Smooth muscle cell (in vitro differentiated cells): ENCODE data around the gene FOCAD. TPM values are rescaled to one million over a fixed set of nuclear protein-coding genes. Genes with fewer than 3 reads are reported as not detected.

ENCODE experiments used
- DNase-seq: peaks from one replicate; lab custom pipeline; 2025; ENCODE audit not compliant: unreplicated experiment; lab: John Stamatoyannopoulos, UW
- H2AFZ ChIP-seq: fragments of 200-600 bp; sonication (generic); 2 replicates; pipeline ENCODE4 v1.6.0; 2016; ENCODE audit warnings: antibody characterized with exemption, low read depth, mild to moderate bottlenecking
- H3F3A ChIP-seq: fragments of 200-600 bp; sonication (generic); 2 replicates; pipeline ENCODE4 v1.6.0; 2017; ENCODE audit warnings: antibody characterized with exemption, low read depth
- H3K27ac ChIP-seq: fragments of 200-600 bp; sonication (generic); 2 replicates; pipeline ENCODE4 v1.5.1; 2016; ENCODE audit warnings: low read depth, mild to moderate bottlenecking
- H3K27me3 ChIP-seq: fragments of 200-600 bp; sonication (generic); 2 replicates; pipeline ENCODE4 v1.6.1; 2016; ENCODE audit warnings: low read depth, mild to moderate bottlenecking
- H3K36me3 ChIP-seq: fragments of 200-600 bp; sonication (generic); 2 replicates; pipeline ENCODE4 v1.5.1; 2016; ENCODE audit warnings: low read depth
- H3K4me1 ChIP-seq: fragments of 200-600 bp; sonication (generic); 2 replicates; pipeline ENCODE4 v1.5.1; 2016; ENCODE audit warnings: low read depth
- H3K4me2 ChIP-seq: fragments of 200-600 bp; sonication (generic); 2 replicates; pipeline ENCODE4 v1.6.0; 2016; ENCODE audit warnings: mild to moderate bottlenecking
- H3K4me3 ChIP-seq: fragments of 200-600 bp; sonication (generic); 2 replicates; pipeline ENCODE4 v1.5.1; 2016; ENCODE audit warnings: mild to moderate bottlenecking
- H3K79me2 ChIP-seq: fragments of 200-600 bp; sonication (generic); 2 replicates; pipeline ENCODE4 v1.6.0; 2016; ENCODE audit warnings: low read depth, mild to moderate bottlenecking
- H3K9ac ChIP-seq: fragments of 200-600 bp; sonication (generic); 2 replicates; pipeline ENCODE4 v1.6.0; 2016; ENCODE audit warnings: low read depth
- H3K9me3 ChIP-seq: fragments of 200-600 bp; sonication (generic); replicated peaks from 2 replicates; pipeline ENCODE4 v1.5.1; 2016; ENCODE audit warnings: low read depth
- H4K20me1 ChIP-seq: fragments of 200-600 bp; sonication (generic); 2 replicates; pipeline ENCODE4 v1.6.0; 2016; ENCODE audit warnings: low read depth
- CTCF ChIP-seq: fragments of 200-600 bp; sonication (generic); IDR thresholded peaks from 2 replicates; pipeline ENCODE4 v1.5.1; 2017; ENCODE audit warnings: borderline replicate concordance, mild to moderate bottlenecking, antibody characterized with exemption; ENCODE audit not compliant: insufficient read depth, poor library complexity, severe bottlenecking
- WGBS: methylation state at CpG from one replicate; pipeline ENCODE4 v1.1.7; 2016; ENCODE audit warnings: low lambda C conversion rate; 5-methylcytosine and 5-hydroxymethylcytosine counted together
- polyA plus RNA-seq: library from polyadenylated mRNA; unstranded; fragments of >200 nt; fragmentation: Nextera tagmentation; extraction: Ambion mirVana; gene quantifications from 2 replicates; pipeline ENCODE4 v1.2.1, GENCODE V29; 2016
- total RNA-seq: library from RNA; depleted of rRNA; stranded (reverse); fragments of >200 nt; gene quantifications from 2 replicates; pipeline ENCODE4 v1.2.3, GENCODE V29; 2014

Gene FOCAD
- total and polyA plus RNA-seq, 2 experiments from 2014 or later: 31.0 to 106 TPM

GRCh38 chr9:21028466-21028865 lies 344.4 kb downstream of the FOCAD start:
- WGBS: 52% methylated on average over 3 of the region's 3 CpGs
- Histone ChIP-seq H3K9ac (no peak overlapping the region), H3K9me3 (no peaks in the 10 kb centered on the region), H3K79me2 (no peaks in the 10 kb centered on the region), H2AFZ (no peak overlapping the region), H3K4me1 (no peaks in the 10 kb centered on the region), H3F3A (peaks cover 10% of the 10 kb centered on the region), H4K20me1 (no peaks in the 10 kb centered on the region), H3K27me3 (no peaks in the 10 kb centered on the region), H3K4me2 (no peak overlapping the region), H3K36me3 (no peaks in the 10 kb centered on the region), H3K4me3 (no peak overlapping the region), H3K27ac (peak overlapping the region; percentile 26)
- TF ChIP-seq CTCF: no peak
- no peak for DNase-seq

- 94% methylated on average over 8 of the region's 8 CpGs for WGBS
- no peak for DNase-seq
- TF ChIP-seq CTCF: no peak
These were observed 345.6 kb downstream of the FOCAD start for GRCh38 chr9:21029661-21030060.

GRCh38 chr9:21030389-21031035 lies 346.5 kb downstream of the FOCAD start:
- no peaks in the 10 kb centered on the region for H3K79me2 ChIP-seq
- no peak for DNase-seq
- no peaks in the 10 kb centered on the region for H3K4me1 ChIP-seq
- H3K36me3 ChIP-seq: no peaks in the 10 kb centered on the region
- H3K27me3 ChIP-seq: no peaks in the 10 kb centered on the region
- no peaks in the 10 kb centered on the region for H4K20me1 ChIP-seq
- 78% methylated on average over 5 of the region's 5 CpGs for WGBS
- TF ChIP-seq CTCF: no peak
- peaks cover 10% of the 10 kb centered on the region for H3F3A ChIP-seq
- H3K9me3 ChIP-seq: no peaks in the 10 kb centered on the region
- peak overlapping the region; percentile 92 for H3K4me2 ChIP-seq
- peak overlapping the region; percentile 67 for H3K4me3 ChIP-seq
- H2AFZ ChIP-seq: peak overlapping the region; percentile 67
- no peak overlapping the region for H3K27ac ChIP-seq
- H3K9ac ChIP-seq: no peak overlapping the region

More at GRCh38 chr9:21029661-21030060, 345.6 kb downstream of the FOCAD start:
- Histone ChIP-seq H3K36me3 (no peaks in the 10 kb centered on the region), H4K20me1 (no peaks in the 10 kb centered on the region), H3K9me3 (no peaks in the 10 kb centered on the region), H3K4me1 (no peaks in the 10 kb centered on the region), H3K4me2 (no peak overlapping the region), H3K27ac (no peak overlapping the region), H3K4me3 (no peak overlapping the region), H2AFZ (no peak overlapping the region), H3K27me3 (no peaks in the 10 kb centered on the region), H3K9ac (no peak overlapping the region), H3K79me2 (no peaks in the 10 kb centered on the region), H3F3A (peaks cover 10% of the 10 kb centered on the region)
